ENCODE data around the gene CHGA. TPM values are rescaled to one million over a fixed set of nuclear protein-coding genes. Genes with fewer than 3 reads are reported as not detected.

The CHGA gene
- total RNA-seq, 1 experiment from 2014 or later, result not detected

GRCh38 chr14:92923744-92924103 lies 774 bp downstream of the CHGA start:
- DNase-seq (ENCODE audit: low read depth, low spot score) (no peak), ATAC-seq (no peak)
- no peaks in the 10 kb centered on the region for H3K79me2 ChIP-seq (ENCODE audit: insufficient read depth, low read length)
- H3K4me1 ChIP-seq (ENCODE audit: control insufficient read depth in 1 of 2, insufficient read depth in 2 of 2, low read length in 2 of 2), result no peaks in the 10 kb centered on the region
- ChIA-PET CTCF (no interaction called here), RAD21 (ENCODE audit: low non-redundant PET in 1 of 2, low total read pairs in 2 of 2, uncharacterized antibody in 2 of 2, unreplicated experiment in 2 of 2) (no interaction called here), POLR2A (no interaction called here)
- BruUV-seq (replicated peaks), result no TSS peak
- TF ChIP-seq EZH2 (IDR thresholded peaks at IDR 0.05), result no peak
- no peak for TF ChIP-seq TCF7L2 (IDR thresholded peaks at IDR 0.05; ENCODE audit: borderline replicate concordance, extremely low read depth, insufficient read depth, insufficient read length)
- no peak for TF ChIP-seq RAD21 (IDR thresholded peaks at IDR 0.05; ENCODE audit: low read depth)
- TF ChIP-seq SIN3A (IDR thresholded peaks at IDR 0.05; ENCODE audit: low read depth), result no peak
- no peak for TF ChIP-seq YY1 (IDR thresholded peaks at IDR 0.05; ENCODE audit: extremely low read depth, insufficient replicate concordance, low read depth, low read length)
- no peak for TF ChIP-seq SP1 (IDR thresholded peaks at IDR 0.05; ENCODE audit: low read depth)
- TF ChIP-seq CBX3 (IDR thresholded peaks at IDR 0.05; ENCODE audit: low read depth), result no peak
- TF ChIP-seq, protein P1, sequence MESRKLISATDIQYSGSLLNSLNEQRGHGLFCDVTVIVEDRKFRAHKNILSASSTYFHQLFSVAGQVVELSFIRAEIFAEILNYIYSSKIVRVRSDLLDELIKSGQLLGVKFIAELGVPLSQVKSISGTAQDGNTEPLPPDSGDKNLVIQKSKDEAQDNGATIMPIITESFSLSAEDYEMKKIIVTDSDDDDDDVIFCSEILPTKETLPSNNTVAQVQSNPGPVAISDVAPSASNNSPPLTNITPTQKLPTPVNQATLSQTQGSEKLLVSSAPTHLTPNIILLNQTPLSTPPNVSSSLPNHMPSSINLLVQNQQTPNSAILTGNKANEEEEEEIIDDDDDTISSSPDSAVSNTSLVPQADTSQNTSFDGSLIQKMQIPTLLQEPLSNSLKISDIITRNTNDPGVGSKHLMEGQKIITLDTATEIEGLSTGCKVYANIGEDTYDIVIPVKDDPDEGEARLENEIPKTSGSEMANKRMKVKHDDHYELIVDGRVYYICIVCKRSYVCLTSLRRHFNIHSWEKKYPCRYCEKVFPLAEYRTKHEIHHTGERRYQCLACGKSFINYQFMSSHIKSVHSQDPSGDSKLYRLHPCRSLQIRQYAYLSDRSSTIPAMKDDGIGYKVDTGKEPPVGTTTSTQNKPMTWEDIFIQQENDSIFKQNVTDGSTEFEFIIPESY (IDR thresholded peaks at IDR 0.05; ENCODE audit: extremely low read depth, insufficient replicate concordance, low read length), result no peak
- H3K9me2 ChIP-seq (ENCODE audit: insufficient read depth), result no peaks in the 10 kb centered on the region
- no peaks in the 10 kb centered on the region for H3K36me3 ChIP-seq (ENCODE audit: control insufficient read depth in 1 of 2, insufficient read depth in 2 of 2, low read length in 2 of 2)
- no peak overlapping the region for H2AFZ ChIP-seq (ENCODE audit: low read depth, low read length, poor library complexity, severe bottlenecking)
- no peak overlapping the region for H3K9ac ChIP-seq (ENCODE audit: low read length)
- H3K27ac ChIP-seq (ENCODE audit: low read depth, low read length), result no peak overlapping the region
- H3K4me3 ChIP-seq (replicated peaks in 1 of 2; ENCODE audit: low read depth in 1 of 2, low read length in 2 of 2), result no peak overlapping the region
- H3K4me2 ChIP-seq (ENCODE audit: low read length), result no peak overlapping the region
- peaks cover 22% of the 10 kb centered on the region; the same call in 1 of the 2 replicates for H3K27me3 ChIP-seq (ENCODE audit: insufficient read depth, low read length)
- H4K20me1 ChIP-seq (ENCODE audit: insufficient read depth), result no peaks in the 10 kb centered on the region
- no peaks in the 10 kb centered on the region for H3K9me3 ChIP-seq (ENCODE audit: control insufficient read depth in 1 of 2, insufficient read depth in 1 of 2, low read depth in 1 of 2, low read length in 2 of 2)
- intact Hi-C loops (cut with micrococcal nuclease), result no loop called here

- no peak overlapping the region for H2AFZ ChIP-seq (ENCODE audit: low read depth, low read length, poor library complexity, severe bottlenecking)
- no peak overlapping the region for H3K4me2 ChIP-seq (ENCODE audit: low read length)
- CTCF ChIA-PET, result no interaction called here
- no peak overlapping the region for H3K27ac ChIP-seq (ENCODE audit: low read depth, low read length)
- ATAC-seq (no peak), DNase-seq (ENCODE audit: low read depth, low spot score) (no peak)
- no peak overlapping the region for H3K4me3 ChIP-seq (replicated peaks in 1 of 2; ENCODE audit: low read depth in 1 of 2, low read length in 2 of 2)
- peaks cover 17% of the 10 kb centered on the region; the same call in 1 of the 2 replicates for H3K27me3 ChIP-seq (ENCODE audit: insufficient read depth, low read length)
- RAD21 ChIA-PET (ENCODE audit: low non-redundant PET in 1 of 2, low total read pairs in 2 of 2, uncharacterized antibody in 2 of 2, unreplicated experiment in 2 of 2), result no interaction called here
- H3K36me3 ChIP-seq (ENCODE audit: control insufficient read depth in 1 of 2, insufficient read depth in 2 of 2, low read length in 2 of 2), result no peaks in the 10 kb centered on the region
- H3K79me2 ChIP-seq (ENCODE audit: insufficient read depth, low read length), result no peaks in the 10 kb centered on the region
- no peaks in the 10 kb centered on the region for H3K9me2 ChIP-seq (ENCODE audit: insufficient read depth)
- no TSS peak for BruUV-seq (replicated peaks)
- H3K9ac ChIP-seq (ENCODE audit: low read length), result no peak overlapping the region
- no peaks in the 10 kb centered on the region for H4K20me1 ChIP-seq (ENCODE audit: insufficient read depth)
- H3K4me1 ChIP-seq (ENCODE audit: control insufficient read depth in 1 of 2, insufficient read depth in 2 of 2, low read length in 2 of 2), result no peaks in the 10 kb centered on the region
- H3K9me3 ChIP-seq (ENCODE audit: control insufficient read depth in 1 of 2, insufficient read depth in 1 of 2, low read depth in 1 of 2, low read length in 2 of 2), result no peaks in the 10 kb centered on the region
- POLR2A ChIA-PET, result no interaction called here
- intact Hi-C loops (cut with micrococcal nuclease), result no loop called here
- TF ChIP-seq POLR2A (IDR thresholded peaks at IDR 0.05; ENCODE audit: borderline replicate concordance, extremely low read depth, insufficient read depth, insufficient read length) (no peak), CEBPB (IDR thresholded peaks at IDR 0.05; ENCODE audit: low read depth) (no peak), TCF7L2 (IDR thresholded peaks at IDR 0.05; ENCODE audit: borderline replicate concordance, extremely low read depth, insufficient read depth, insufficient read length) (no peak), FOSL1 (IDR thresholded peaks at IDR 0.05; ENCODE audit: low read depth) (no peak), EZH2 (IDR thresholded peaks at IDR 0.05) (no peak), SP1 (IDR thresholded peaks at IDR 0.05; ENCODE audit: low read depth) (no peak), SRF (IDR thresholded peaks at IDR 0.05; ENCODE audit: low read depth) (no peak), EZH2phosphoT487 (IDR thresholded peaks at IDR 0.05; ENCODE audit: borderline replicate concordance) (no peak)
- TF ChIP-seq, protein P2, sequence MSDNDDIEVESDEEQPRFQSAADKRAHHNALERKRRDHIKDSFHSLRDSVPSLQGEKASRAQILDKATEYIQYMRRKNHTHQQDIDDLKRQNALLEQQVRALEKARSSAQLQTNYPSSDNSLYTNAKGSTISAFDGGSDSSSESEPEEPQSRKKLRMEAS (IDR thresholded peaks at IDR 0.05), result no peak
- TF ChIP-seq, protein P3, sequence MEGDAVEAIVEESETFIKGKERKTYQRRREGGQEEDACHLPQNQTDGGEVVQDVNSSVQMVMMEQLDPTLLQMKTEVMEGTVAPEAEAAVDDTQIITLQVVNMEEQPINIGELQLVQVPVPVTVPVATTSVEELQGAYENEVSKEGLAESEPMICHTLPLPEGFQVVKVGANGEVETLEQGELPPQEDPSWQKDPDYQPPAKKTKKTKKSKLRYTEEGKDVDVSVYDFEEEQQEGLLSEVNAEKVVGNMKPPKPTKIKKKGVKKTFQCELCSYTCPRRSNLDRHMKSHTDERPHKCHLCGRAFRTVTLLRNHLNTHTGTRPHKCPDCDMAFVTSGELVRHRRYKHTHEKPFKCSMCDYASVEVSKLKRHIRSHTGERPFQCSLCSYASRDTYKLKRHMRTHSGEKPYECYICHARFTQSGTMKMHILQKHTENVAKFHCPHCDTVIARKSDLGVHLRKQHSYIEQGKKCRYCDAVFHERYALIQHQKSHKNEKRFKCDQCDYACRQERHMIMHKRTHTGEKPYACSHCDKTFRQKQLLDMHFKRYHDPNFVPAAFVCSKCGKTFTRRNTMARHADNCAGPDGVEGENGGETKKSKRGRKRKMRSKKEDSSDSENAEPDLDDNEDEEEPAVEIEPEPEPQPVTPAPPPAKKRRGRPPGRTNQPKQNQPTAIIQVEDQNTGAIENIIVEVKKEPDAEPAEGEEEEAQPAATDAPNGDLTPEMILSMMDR (IDR thresholded peaks at IDR 0.05 in 2 of 3, conservative IDR thresholded peaks at IDR 0.05 in 1 of 3; ENCODE audit: borderline replicate concordance in 1 of 3, insufficient read depth in 1 of 3, low read depth in 2 of 3, low read length in 2 of 3), result no peak
- TF ChIP-seq, protein P1 (IDR thresholded peaks at IDR 0.05; ENCODE audit: extremely low read depth, insufficient replicate concordance, low read length), result no peak
Observed at GRCh38 chr14:92924247-92924646, 1.3 kb downstream of the CHGA start.

Measured in HCT116 (cell line).